ENCODE data around the gene KRT78.
"Not testable (repeated sequence)": the region's sequence is repeated elsewhere in the genome, so short reads cannot be mapped to it uniquely, and the experiment has no call there.

KRT78 gene

GRCh38 chr12:52809166-52809565, 39.6 kb downstream of the KRT78 start:
- no peak for DNase-seq

GRCh38 chr12:52808573-52809160, 40.1 kb downstream of the KRT78 start:
- no peak for DNase-seq

- no peak for DNase-seq
Measured at GRCh38 chr12:52807544-52808470, 41.0 kb downstream of the KRT78 start.

- no peak for DNase-seq
Measured at GRCh38 chr12:52806821-52807543, 41.8 kb downstream of the KRT78 start.

- no peak for DNase-seq
Measured at GRCh38 chr12:52806169-52806811, 42.5 kb downstream of the KRT78 start.

- no peak for DNase-seq
Measured at GRCh38 chr12:52805739-52806138, 43.1 kb downstream of the KRT78 start.

GRCh38 chr12:52805000-52805399, 43.8 kb downstream of the KRT78 start:
- no peak for DNase-seq

GRCh38 chr12:52802442-52802841, 46.4 kb downstream of the KRT78 start:
- no peak for DNase-seq

- DNase-seq = no peak
Measured at GRCh38 chr12:52801773-52802172, 47.0 kb downstream of the KRT78 start.

- no peak for DNase-seq
Measured at GRCh38 chr12:52800259-52800917, 48.4 kb downstream of the KRT78 start.

- no peak for DNase-seq
Measured at GRCh38 chr12:52799505-52800211, 49.1 kb downstream of the KRT78 start.

GRCh38 chr12:52798671-52799504, 49.9 kb downstream of the KRT78 start:
- no peak for DNase-seq

- DNase-seq = no peak
Measured at GRCh38 chr12:52798003-52798670, 50.7 kb downstream of the KRT78 start.

GRCh38 chr12:52797529-52797894, 51.3 kb downstream of the KRT78 start:
- DNase-seq = no peak

GRCh38 chr12:52796839-52797528, 51.8 kb downstream of the KRT78 start:
- no peak for DNase-seq

- DNase-seq = no peak
Measured at GRCh38 chr12:52796429-52796794, 52.4 kb downstream of the KRT78 start.

- no peak for DNase-seq
Measured at GRCh38 chr12:52795694-52796428, 52.9 kb downstream of the KRT78 start, which contains the start of gene KRT3. Gene KRT3 (minus strand): TSS chr12:52796117. CDS start chr12:52796042, 75 bp downstream.

GRCh38 chr12:52795332-52795674, 53.5 kb downstream of the KRT78 start:
- DNase-seq = not testable (repeated sequence)
